Gastrocnemius medialis (tissue), 4 donors: ENCODE results near the gene CATSPERZ. TPM values are rescaled to one million over a fixed set of nuclear protein-coding genes. Genes with fewer than 3 reads are reported as not detected.
A peak's percentile ranks its signal among the peaks of the same experiment; 100 is the strongest.

Source experiments
- ATAC-seq, 2 donors: fragments of 150-250 bp; one replicate each; pipeline ENCODE4 v1.9.1; 2016
- DNase-seq, 2 donors: peaks; one replicate each; pipeline ENCODE4 v3.0.0-alpha.2; 2019
- H3K27ac ChIP-seq, 4 donors: fragments of 200-600 bp; sonication (generic); 1 replicate in 1 of 4; 2 replicates in 3 of 4; pipeline ENCODE4 v1.5.1; 2016 to 2018; ENCODE audit warnings: mild to moderate bottlenecking in 2 of 4, moderate library complexity in 1 of 4
- H3K27me3 ChIP-seq, 3 donors: fragments of 200-600 bp; sonication (generic) in 2 of 3; 1 replicate in 1 of 3; 2 replicates in 2 of 3; pipeline versions ENCODE4 v1.5.1 to v1.6.0; 2016 to 2019; ENCODE audit warnings: mild to moderate bottlenecking in 1 of 3, moderate library complexity in 1 of 3
- H3K36me3 ChIP-seq, 2 donors: fragments of 200-600 bp; sonication (generic) in 1 of 2; one replicate each; pipeline ENCODE4 v1.5.1; 2017 to 2018
- H3K4me1 ChIP-seq, 2 donors: fragments of 200-600 bp; sonication (generic) in 1 of 2; one replicate each; pipeline ENCODE4 v1.5.1; 2016 to 2017; ENCODE audit warnings: mild to moderate bottlenecking in 2 of 2
- H3K4me3 ChIP-seq, 4 donors: fragments of 200-600 bp; sonication (generic) in 3 of 4; 1 replicate in 1 of 4; 2 replicates in 3 of 4; pipeline ENCODE4 v1.5.1; 2016 to 2019; ENCODE audit warnings: mild to moderate bottlenecking in 2 of 4
- H3K9me3 ChIP-seq, 3 donors: fragments of 200-600 bp; sonication (generic) in 2 of 3; 1 replicate in 1 of 3; 2 replicates in 2 of 3; pipeline ENCODE4 v1.5.1; 2016 to 2019
- POLR2A ChIP-seq, 2 donors: fragments of 450-650 bp; IDR thresholded peaks; one replicate each; pipeline ENCODE4 v1.6.1; 2017; ENCODE audit warnings: antibody characterized with exemption in 2 of 2, mild to moderate bottlenecking in 2 of 2, moderate library complexity in 2 of 2
- in situ Hi-C, 4 donors: fragments of 200-750 bp; cut with MboI; loops; one replicate each; pipeline versions ENCODE4 v1.15.0 to v1.8.0; 2017; ENCODE audit warnings: low sequenced_read_pairs in 4 of 4
- intact Hi-C: fragments of 100-400 bp; cut with DNase I; formaldehyde crosslinking; loops from one replicate; pipeline ENCODE4 v1.15.1; 2023; ENCODE audit warnings: low total_unique reads
- total RNA-seq, 4 donors: library from RNA; depleted of rRNA; stranded (reverse); fragments of >200 nt; gene quantifications; one replicate each; pipeline versions ENCODE4 v1.1.0 to v1.2.3, GENCODE V29; 2016
- TF ChIP-seq, protein P1 (sequence below), 5 experiments: fragments of 450-650 bp in 3 of 5; fragments of 200-600 bp in 2 of 5; sonication (generic) in 2 of 5; IDR thresholded peaks in 4 of 5; conservative IDR thresholded peaks in 1 of 5; 1 replicate in 4 of 5; 2 replicates in 1 of 5; pipeline ENCODE4 v1.5.1; 2016 to 2019; ENCODE audit warnings: antibody characterized with exemption in 5 of 5, mild to moderate bottlenecking in 3 of 5, moderate library complexity in 3 of 5

CATSPERZ gene
- total RNA-seq, 4 donors from 2014 or later: not detected

DNA sequence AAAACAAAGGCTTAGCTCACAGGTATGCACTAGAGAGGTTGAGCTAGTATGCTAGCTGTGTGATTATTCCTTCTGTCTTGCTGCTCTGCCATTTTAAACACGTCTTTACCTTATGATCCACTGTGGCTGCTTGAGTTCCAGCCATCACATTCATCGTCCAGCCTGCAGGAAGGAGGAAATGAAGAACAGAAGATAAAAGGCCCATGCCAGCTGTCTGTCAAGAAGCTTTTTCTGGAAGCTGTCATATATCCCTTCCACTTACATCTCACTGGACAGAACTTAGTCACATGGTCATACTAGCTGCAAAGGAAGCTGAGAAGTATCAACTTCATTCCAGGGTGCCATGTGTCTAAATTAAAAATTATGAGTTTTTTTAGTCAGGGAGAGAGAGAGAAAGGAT lies 27.2 kb downstream of the CATSPERZ start:
- intact Hi-C loops (no loop called here), in situ Hi-C loops (no loop called here)
- no peaks in the 10 kb centered on the region for H3K9me3 ChIP-seq
- ATAC-seq (no peak), DNase-seq (no peak)
- no peak for TF ChIP-seq POLR2A (IDR thresholded peaks at IDR 0.05)
- TF ChIP-seq, protein P1, sequence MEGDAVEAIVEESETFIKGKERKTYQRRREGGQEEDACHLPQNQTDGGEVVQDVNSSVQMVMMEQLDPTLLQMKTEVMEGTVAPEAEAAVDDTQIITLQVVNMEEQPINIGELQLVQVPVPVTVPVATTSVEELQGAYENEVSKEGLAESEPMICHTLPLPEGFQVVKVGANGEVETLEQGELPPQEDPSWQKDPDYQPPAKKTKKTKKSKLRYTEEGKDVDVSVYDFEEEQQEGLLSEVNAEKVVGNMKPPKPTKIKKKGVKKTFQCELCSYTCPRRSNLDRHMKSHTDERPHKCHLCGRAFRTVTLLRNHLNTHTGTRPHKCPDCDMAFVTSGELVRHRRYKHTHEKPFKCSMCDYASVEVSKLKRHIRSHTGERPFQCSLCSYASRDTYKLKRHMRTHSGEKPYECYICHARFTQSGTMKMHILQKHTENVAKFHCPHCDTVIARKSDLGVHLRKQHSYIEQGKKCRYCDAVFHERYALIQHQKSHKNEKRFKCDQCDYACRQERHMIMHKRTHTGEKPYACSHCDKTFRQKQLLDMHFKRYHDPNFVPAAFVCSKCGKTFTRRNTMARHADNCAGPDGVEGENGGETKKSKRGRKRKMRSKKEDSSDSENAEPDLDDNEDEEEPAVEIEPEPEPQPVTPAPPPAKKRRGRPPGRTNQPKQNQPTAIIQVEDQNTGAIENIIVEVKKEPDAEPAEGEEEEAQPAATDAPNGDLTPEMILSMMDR (IDR thresholded peaks at IDR 0.05 in 4 of 5, conservative IDR thresholded peaks at IDR 0.05 in 1 of 5): no peak
- H3K27ac ChIP-seq: no peak overlapping the region
- H3K4me1 ChIP-seq: peaks cover 0 to 8% of the 10 kb centered on the region in 2 donors
- H3K4me3 ChIP-seq: no peak overlapping the region
- no peaks in the 10 kb centered on the region for H3K27me3 ChIP-seq
- no peaks in the 10 kb centered on the region for H3K36me3 ChIP-seq

DNA sequence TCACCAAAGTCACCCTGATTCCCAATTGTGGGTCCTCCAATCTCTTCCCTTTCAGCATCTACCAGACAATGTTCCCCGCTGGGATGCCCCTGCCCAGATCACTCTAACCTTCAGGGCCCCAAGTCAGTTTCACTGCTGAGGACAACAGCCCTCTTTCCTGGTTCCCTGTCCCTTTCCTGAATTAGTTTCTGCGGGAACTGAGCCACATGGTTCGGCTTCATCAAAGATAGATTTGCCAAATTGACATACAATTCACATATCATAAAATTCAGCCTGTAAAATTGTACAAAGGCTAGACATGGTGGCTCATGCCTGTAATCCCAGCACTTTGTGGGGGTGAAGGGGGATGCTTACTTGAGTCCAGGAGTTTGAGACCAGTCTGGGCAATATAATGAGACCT lies 27.8 kb downstream of the CATSPERZ start:
- intact Hi-C loops: no loop called here
- no peak for DNase-seq
- H3K36me3 ChIP-seq: no peaks in the 10 kb centered on the region
- no peaks in the 10 kb centered on the region for H3K27me3 ChIP-seq
- H3K4me3 ChIP-seq: no peak overlapping the region
- no peak overlapping the region for H3K27ac ChIP-seq
- H3K4me1 ChIP-seq: peaks cover 0 to 8% of the 10 kb centered on the region in 2 donors
- TF ChIP-seq POLR2A (IDR thresholded peaks at IDR 0.05): no peak
- TF ChIP-seq, protein P1 (IDR thresholded peaks at IDR 0.05 in 4 of 5, conservative IDR thresholded peaks at IDR 0.05 in 1 of 5): no peak
- in situ Hi-C loops: no loop called here
- H3K9me3 ChIP-seq: no peaks in the 10 kb centered on the region
- ATAC-seq: no peak

DNA sequence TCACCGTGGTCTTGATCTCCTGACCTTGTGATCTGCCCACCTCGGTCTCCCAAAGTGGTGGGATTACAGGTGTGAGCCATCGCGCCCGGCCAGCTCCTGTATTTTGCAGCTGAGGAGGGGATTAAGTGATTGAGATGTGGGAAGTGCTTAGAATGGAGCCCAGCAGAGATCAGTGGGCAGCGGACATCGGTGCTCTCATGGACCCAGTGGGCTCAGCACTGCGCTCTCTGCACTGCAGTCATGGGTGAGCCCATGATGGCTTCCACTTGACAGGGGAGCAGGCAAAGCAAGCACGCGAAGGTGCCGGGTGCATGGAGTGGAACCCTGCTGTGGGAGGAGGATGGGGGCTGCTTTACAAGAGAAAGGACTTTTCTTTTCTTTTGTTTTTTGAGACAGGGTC lies 30.7 kb downstream of the CATSPERZ start:
- no peak overlapping the region for H3K4me3 ChIP-seq
- intact Hi-C loops: no loop called here
- no peaks in the 10 kb centered on the region for H3K36me3 ChIP-seq
- H3K27ac ChIP-seq: no peak overlapping the region
- ATAC-seq: no peak
- no peaks in the 10 kb centered on the region for H3K9me3 ChIP-seq
- in situ Hi-C loops: no loop called here
- no peak for DNase-seq
- peaks cover 0 to 8% of the 10 kb centered on the region in 2 donors for H3K4me1 ChIP-seq
- H3K27me3 ChIP-seq: no peaks in the 10 kb centered on the region
- no peak for TF ChIP-seq POLR2A (IDR thresholded peaks at IDR 0.05)
- TF ChIP-seq, protein P1 (IDR thresholded peaks at IDR 0.05 in 4 of 5, conservative IDR thresholded peaks at IDR 0.05 in 1 of 5): no peak

DNA sequence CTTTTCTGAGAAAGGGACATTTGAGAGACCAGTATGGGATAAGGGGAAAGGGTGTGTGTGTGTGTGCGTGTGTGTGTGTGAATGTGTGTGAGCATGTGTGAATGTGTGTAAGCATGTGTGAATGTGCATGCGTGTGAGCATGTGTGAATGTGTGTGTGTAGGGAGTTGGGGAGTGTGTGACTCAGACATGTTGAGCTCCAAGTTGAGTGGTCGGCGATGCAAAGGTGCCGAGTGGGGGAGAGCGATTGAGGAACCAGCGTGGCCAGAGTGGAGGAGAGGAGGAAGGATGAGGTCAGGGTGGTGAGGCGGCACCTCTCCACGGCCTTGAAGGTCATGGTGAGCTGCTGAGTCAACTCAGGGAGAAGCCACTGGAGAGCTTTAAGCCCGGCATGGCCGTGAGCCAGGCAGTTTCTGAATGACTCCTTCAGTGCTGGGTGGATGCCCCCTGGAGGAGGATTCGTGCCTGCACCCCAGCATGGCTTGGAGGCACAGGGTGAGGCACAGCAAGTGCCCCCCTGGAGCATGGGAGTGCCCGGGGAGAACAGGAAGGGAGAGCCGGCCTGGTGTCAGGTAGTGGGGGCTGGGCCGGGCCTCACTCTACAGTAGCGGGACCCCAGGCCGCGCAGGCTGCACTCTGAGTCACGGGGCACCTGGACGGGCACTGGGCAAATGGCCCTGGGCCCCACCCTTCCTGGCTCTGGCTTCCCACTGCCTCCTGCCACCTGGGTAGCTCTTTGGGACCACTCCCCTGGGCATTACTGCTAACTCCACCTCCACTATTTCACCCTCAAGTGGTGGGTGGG lies 31.6 kb downstream of the CATSPERZ start:
- ATAC-seq (peak in 1 of 2 donors; percentile 39), DNase-seq (peak in 1 of 2 donors; percentile 69)
- in situ Hi-C loops (no loop called here), intact Hi-C loops (no loop called here)
- Histone ChIP-seq H3K9me3 (no peaks in the 10 kb centered on the region), H3K4me3 (no peak overlapping the region), H3K36me3 (no peaks in the 10 kb centered on the region), H3K27me3 (no peaks in the 10 kb centered on the region), H3K4me1 (peaks cover 0 to 8% of the 10 kb centered on the region in 2 donors), H3K27ac (no peak overlapping the region)
- TF ChIP-seq, protein P1 (IDR thresholded peaks at IDR 0.05 in 4 of 5, conservative IDR thresholded peaks at IDR 0.05 in 1 of 5): peak in 2 of 5 experiments; percentile 23 to 33
- TF ChIP-seq POLR2A (IDR thresholded peaks at IDR 0.05): no peak
